Stimulated activated CD4-positive, alpha-beta T cell treated with anti-CD3 and anti-CD28 coated beads, Interleukin-2, amount 100 ng/mL, for 4 hours (primary cell): ENCODE measurements around the gene STN1.

Experiments
- DNase-seq: peaks from one replicate; pipeline ENCODE4 v3.0.0-alpha.2; 2020; ENCODE audit warnings: low read depth

Gene STN1

GRCh38 chr10:103843045-103843444 lies 74.9 kb downstream of the STN1 start:
- no peak for DNase-seq

- no peak for DNase-seq
Measured at GRCh38 chr10:103842605-103843004, 75.4 kb downstream of the STN1 start.

GRCh38 chr10:103841519-103841918 lies 76.5 kb downstream of the STN1 start:
- DNase-seq, result no peak

GRCh38 chr10:103840740-103841070 lies 77.3 kb downstream of the STN1 start:
- DNase-seq, result no peak

DNA sequence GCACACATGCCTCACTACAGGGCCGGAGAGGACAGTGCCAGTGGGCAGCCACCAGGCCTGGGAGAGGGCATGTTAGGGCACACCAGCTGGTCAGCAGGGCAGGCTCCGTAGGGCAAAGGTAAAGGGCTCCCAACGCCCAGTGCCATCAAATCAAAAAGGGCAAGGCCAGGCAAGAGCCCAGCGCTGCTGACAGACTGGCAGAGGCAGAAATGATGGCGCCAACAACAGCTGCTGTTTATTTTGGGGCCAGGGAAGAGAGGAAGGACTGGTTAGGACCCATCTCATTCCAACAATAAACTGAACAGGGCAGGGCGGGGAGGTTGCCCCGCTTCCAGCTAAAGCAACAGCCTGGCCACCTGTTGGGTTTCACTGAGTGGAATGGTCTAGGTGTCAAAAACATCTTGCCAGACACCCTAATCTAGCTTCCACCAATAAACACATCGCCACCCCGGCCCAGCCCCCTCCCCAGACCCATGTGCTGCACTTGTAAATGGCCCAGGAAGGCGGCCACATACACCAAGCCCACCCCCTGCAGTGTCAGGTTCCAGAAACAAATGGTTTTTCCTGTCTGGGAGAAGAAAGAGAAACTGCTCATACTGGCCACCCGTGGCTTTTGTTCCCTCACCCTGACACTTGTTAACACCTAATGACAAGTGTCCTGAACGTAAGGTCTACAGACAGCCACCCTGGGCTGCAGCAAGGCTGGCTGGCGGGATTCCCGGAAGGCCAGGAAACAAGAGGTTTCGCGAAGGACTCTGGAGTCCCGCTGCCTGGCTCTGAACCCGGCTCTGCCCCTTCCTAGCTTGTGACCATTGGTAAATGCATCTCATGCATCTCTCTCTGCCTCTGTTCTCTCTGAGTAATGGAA lies 77.9 kb downstream of the STN1 start:
- DNase-seq, result no peak

- DNase-seq, result no peak
Measured at GRCh38 chr10:103839519-103839871, 78.5 kb downstream of the STN1 start.

GRCh38 chr10:103838862-103839518 lies 79.0 kb downstream of the STN1 start:
- no peak for DNase-seq

DNA sequence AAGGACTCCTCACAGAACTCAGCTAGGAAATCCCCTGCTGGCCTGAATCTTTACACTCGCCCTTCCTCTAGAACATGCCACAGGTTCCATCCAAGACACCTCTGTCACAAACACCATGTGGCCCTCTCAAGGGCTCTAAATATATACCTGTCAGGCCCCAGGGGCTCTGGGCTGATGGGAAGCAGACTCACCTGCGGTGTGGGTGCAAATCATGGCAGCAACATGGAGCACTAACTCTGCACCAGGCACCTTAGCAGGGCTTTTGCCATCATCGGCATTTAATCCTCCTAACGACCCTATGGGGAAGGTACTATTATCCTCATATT lies 80.0 kb downstream of the STN1 start:
- DNase-seq, result no peak

GRCh38 chr10:103837370-103838069 lies 80.5 kb downstream of the STN1 start:
- no peak for DNase-seq

DNA sequence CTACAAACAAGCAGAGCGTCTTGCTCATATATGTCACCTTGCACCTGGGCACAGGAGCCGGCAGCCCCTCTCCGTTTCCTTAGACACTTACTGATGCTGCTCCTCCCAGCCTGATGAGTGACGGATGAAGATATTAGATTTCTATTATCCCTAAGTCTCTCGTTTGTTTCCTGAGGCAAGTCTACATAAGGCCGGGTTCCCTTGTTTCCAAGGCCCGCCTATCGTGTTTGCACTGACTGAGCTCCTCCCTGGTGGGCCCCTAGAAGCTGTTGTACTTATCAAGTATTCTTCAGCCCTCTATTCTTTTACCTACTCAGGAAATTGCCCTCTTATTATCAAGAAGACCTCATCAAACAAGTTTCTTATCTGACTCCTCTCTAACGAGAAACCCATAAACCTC lies 81.1 kb downstream of the STN1 start:
- DNase-seq, result no peak

- no peak for DNase-seq
Measured at GRCh38 chr10:103836273-103836672, 81.7 kb downstream of the STN1 start.

GRCh38 chr10:103835096-103836050 lies 82.6 kb downstream of the STN1 start:
- no peak for DNase-seq

- no peak for DNase-seq
Measured at GRCh38 chr10:103834436-103835095, 83.4 kb downstream of the STN1 start.

GRCh38 chr10:103833731-103834365 lies 84.1 kb downstream of the STN1 start:
- DNase-seq, result no peak

DNA sequence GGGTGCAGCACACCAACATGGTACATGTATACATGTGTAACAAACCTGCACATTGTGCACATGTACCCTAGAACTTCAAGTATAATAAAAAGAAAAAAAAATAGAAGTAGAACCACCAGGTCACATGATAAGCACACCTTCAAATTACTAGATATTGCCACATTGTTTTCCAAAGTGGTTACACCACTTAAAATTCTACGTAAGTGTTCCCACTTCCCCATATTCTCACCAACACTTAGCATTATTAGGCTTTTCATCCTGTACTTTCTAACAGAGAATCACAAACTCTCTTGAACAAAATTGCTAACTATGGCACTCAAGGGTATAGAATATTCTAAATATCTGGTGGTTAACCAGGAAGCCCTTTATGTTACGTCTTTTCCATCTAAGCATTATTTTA lies 85.2 kb downstream of the STN1 start:
- no peak for DNase-seq
